Measurements from ENCODE around the gene SMYD4.

SMYD4 gene

GRCh38 chr17:1733759-1734158 lies 95.9 kb downstream of the SMYD4 start:
- H3K27me3 ChIP-seq (ENCODE audit: control insufficient read depth, insufficient read depth, low read length, poor library complexity, severe bottlenecking): no peaks in the 10 kb centered on the region
- 95 to 96% methylated on average over 38 of the region's 38 CpGs for WGBS, 2 experiments
- H3K4me1 ChIP-seq (ENCODE audit: control insufficient read depth, insufficient read depth, low read length): no peaks in the 10 kb centered on the region
- no peak overlapping the region for H3K27ac ChIP-seq (ENCODE audit: insufficient read depth, low read depth, low read length, poor library complexity, severe bottlenecking)
- no peaks in the 10 kb centered on the region for H3K36me3 ChIP-seq (ENCODE audit: control insufficient read depth, insufficient read depth, low read length)
- no peaks in the 10 kb centered on the region for H3K9me3 ChIP-seq (ENCODE audit: control insufficient read depth, low read length)
- no peak overlapping the region for H3K4me3 ChIP-seq (ENCODE audit: insufficient read depth, low read depth, low read length)

GRCh38 chr17:1732833-1733321 lies 96.8 kb downstream of the SMYD4 start:
- Histone ChIP-seq H3K4me3 (ENCODE audit: insufficient read depth, low read depth, low read length) (no peak overlapping the region), H3K27me3 (ENCODE audit: control insufficient read depth, insufficient read depth, low read length, poor library complexity, severe bottlenecking) (no peaks in the 10 kb centered on the region), H3K27ac (ENCODE audit: insufficient read depth, low read depth, low read length, poor library complexity, severe bottlenecking) (no peak overlapping the region), H3K4me1 (ENCODE audit: control insufficient read depth, insufficient read depth, low read length) (no peaks in the 10 kb centered on the region), H3K9me3 (ENCODE audit: control insufficient read depth, low read length) (no peaks in the 10 kb centered on the region), H3K36me3 (ENCODE audit: control insufficient read depth, insufficient read depth, low read length) (no peaks in the 10 kb centered on the region)
- WGBS, 2 experiments: 87% methylated on average over 11 of the region's 11 CpGs

GRCh38 chr17:1732241-1732832 lies 97.4 kb downstream of the SMYD4 start:
- Histone ChIP-seq H3K27me3 (ENCODE audit: control insufficient read depth, insufficient read depth, low read length, poor library complexity, severe bottlenecking) (no peaks in the 10 kb centered on the region), H3K4me1 (ENCODE audit: control insufficient read depth, insufficient read depth, low read length) (no peaks in the 10 kb centered on the region), H3K36me3 (ENCODE audit: control insufficient read depth, insufficient read depth, low read length) (no peaks in the 10 kb centered on the region), H3K9me3 (ENCODE audit: control insufficient read depth, low read length) (no peaks in the 10 kb centered on the region), H3K4me3 (ENCODE audit: insufficient read depth, low read depth, low read length) (no peak overlapping the region), H3K27ac (ENCODE audit: insufficient read depth, low read depth, low read length, poor library complexity, severe bottlenecking) (no peak overlapping the region)
- 92 to 93% methylated on average over 22 of the region's 22 CpGs for WGBS, 2 experiments

DNA sequence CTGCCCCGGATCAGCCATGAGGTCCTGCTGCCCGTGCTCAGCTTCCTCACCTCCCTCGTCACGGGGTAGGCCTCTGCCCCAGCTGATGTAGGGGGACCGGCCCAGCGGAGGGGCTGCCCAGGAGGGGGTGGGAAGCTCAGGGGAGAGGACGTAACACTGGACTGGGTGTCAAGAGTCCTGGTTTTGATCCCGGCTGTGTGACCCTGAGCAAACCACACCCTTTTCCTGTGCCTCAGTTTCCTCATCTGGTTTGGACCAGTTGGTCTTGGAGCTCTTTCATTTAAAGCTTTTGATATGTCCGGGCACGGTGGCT lies 98.6 kb downstream of the SMYD4 start:
- Histone ChIP-seq H3K27ac (ENCODE audit: insufficient read depth, low read depth, low read length, poor library complexity, severe bottlenecking) (no peak overlapping the region), H3K4me3 (ENCODE audit: insufficient read depth, low read depth, low read length) (no peak overlapping the region), H3K36me3 (ENCODE audit: control insufficient read depth, insufficient read depth, low read length) (no peaks in the 10 kb centered on the region), H3K4me1 (ENCODE audit: control insufficient read depth, insufficient read depth, low read length) (no peaks in the 10 kb centered on the region), H3K9me3 (ENCODE audit: control insufficient read depth, low read length) (no peaks in the 10 kb centered on the region), H3K27me3 (ENCODE audit: control insufficient read depth, insufficient read depth, low read length, poor library complexity, severe bottlenecking) (no peaks in the 10 kb centered on the region)
- 92 to 93% methylated on average over 10 of the region's 10 CpGs for WGBS, 2 experiments

GRCh38 chr17:1730326-1731193 lies 99.1 kb downstream of the SMYD4 start:
- Histone ChIP-seq H3K4me1 (ENCODE audit: control insufficient read depth, insufficient read depth, low read length) (no peaks in the 10 kb centered on the region), H3K27me3 (ENCODE audit: control insufficient read depth, insufficient read depth, low read length, poor library complexity, severe bottlenecking) (no peaks in the 10 kb centered on the region), H3K9me3 (ENCODE audit: control insufficient read depth, low read length) (no peaks in the 10 kb centered on the region), H3K27ac (ENCODE audit: insufficient read depth, low read depth, low read length, poor library complexity, severe bottlenecking) (no peak overlapping the region), H3K4me3 (ENCODE audit: insufficient read depth, low read depth, low read length) (no peak overlapping the region), H3K36me3 (ENCODE audit: control insufficient read depth, insufficient read depth, low read length) (no peaks in the 10 kb centered on the region)
- 92 to 94% methylated on average over 40 of the region's 40 CpGs for WGBS, 2 experiments

DNA sequence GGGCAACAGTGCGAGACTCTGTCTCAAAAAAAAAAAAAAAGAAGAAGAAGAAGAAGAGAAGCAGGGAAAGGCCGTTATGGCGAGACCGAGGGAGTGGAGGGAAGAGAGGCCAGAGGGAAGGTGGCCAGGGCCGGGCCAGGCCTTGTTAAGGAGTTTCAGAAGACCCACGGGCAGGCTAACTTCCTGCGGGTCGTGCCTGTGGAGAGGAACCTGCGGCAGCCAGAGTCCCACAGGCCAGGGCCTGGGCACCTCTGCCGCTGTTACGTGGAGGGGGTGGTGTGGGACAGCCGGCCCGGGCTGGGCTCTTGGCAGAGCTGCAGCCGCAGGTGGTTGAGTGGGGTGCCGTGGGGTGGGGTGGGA lies 99.8 kb downstream of the SMYD4 start:
- Histone ChIP-seq H3K27me3 (ENCODE audit: control insufficient read depth, insufficient read depth, low read length, poor library complexity, severe bottlenecking) (no peaks in the 10 kb centered on the region), H3K27ac (ENCODE audit: insufficient read depth, low read depth, low read length, poor library complexity, severe bottlenecking) (no peak overlapping the region), H3K9me3 (ENCODE audit: control insufficient read depth, low read length) (no peaks in the 10 kb centered on the region), H3K36me3 (ENCODE audit: control insufficient read depth, insufficient read depth, low read length) (no peaks in the 10 kb centered on the region), H3K4me1 (ENCODE audit: control insufficient read depth, insufficient read depth, low read length) (peaks cover 4% of the 10 kb centered on the region), H3K4me3 (ENCODE audit: insufficient read depth, low read depth, low read length) (no peak overlapping the region)
- WGBS, 2 experiments: 93 to 94% methylated on average over 15 of the region's 15 CpGs

All from ectodermal cell (in vitro differentiated cells).